ENCODE data around the gene ENO4. TPM values are rescaled to one million over a fixed set of nuclear protein-coding genes. Genes with fewer than 3 reads are reported as not detected.

ENO4 gene
- polyA plus RNA-seq, 3 donors, result not detected

DNA sequence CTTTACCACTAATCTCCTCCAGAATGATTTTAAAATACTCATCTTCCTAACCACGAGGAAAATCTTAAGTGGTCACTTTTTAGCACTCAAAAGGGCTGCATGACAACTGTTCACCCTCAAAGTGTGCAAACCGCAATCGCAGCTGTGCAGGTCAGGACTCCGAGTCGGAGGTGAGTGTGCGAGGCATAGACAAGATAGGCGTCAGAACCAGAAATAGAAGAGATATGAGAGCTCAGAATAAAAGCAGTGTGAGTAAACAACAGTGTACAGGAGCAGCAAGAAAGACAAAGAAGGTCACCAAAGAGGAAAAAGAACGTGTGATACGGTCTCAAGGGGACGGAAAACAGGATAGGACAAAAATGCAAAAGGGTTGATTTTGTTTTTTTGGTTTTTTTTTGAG is 17.5 kb upstream of the ENO4 start:
- H4K20me1 ChIP-seq (ENCODE audit: insufficient read depth, low read length), result no peaks in the 10 kb centered on the region

DNA sequence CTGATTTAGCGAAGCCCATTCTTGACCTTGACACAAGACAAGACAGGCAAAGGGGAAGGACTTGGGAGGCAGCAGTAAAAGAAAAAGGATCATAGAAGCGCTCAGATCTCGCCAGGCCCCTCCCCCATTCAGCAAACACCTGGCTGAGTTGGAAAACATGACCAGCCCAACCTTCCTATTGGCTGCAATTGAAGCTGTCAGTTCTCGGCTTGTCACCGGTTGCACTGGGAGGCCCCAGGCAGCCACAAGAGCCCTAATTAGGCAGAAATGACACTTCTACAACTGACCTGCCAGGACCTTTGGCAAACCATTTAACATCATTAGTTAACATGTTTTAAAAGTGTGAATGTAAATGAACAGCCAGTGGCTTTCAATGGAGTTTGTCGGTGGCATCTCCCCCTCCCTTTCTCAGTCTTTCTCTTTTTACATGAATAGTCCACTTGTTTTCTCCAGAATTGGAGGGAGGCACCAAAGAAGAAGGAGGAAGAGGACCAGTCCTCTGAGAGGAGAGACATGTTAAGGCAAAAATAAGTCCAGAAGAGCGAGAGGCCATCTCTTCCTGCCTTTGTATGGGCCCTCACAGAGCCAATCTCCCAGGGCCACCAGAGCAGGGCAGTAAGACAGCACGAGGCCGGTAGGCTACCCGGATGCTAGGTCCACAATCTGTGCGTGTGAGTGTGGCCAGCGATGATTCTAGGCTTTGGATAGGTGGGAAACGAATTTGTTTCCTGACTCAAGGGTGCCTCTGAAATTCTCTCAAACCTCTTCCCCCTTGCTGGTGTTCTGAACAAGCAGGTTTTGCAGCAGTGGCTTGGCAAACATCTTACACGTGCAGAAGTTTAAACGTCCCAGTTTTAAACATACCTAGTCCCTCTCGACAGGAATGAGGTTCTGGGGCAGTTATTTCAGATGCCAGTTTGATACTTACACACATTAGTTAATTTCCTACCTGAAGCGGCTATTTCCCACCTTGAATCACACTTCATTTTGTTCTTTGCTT is 15.0 kb upstream of the ENO4 start:
- Histone ChIP-seq H2AFZ (ENCODE audit: insufficient read depth, low read depth, low read length, poor library complexity, severe bottlenecking) (no peak overlapping the region), H3K4me3 (replicated peaks in 1 of 3; ENCODE audit: low read depth in 2 of 3, low read length in 3 of 3) (no peak overlapping the region), H3K4me2 (replicated peaks; ENCODE audit: extremely low read depth, low read length, poor library complexity, severe bottlenecking) (no peak overlapping the region), H3K79me2 (ENCODE audit: insufficient read depth, low read length) (no peaks in the 10 kb centered on the region), H3K36me3 (replicated peaks in 1 of 2; ENCODE audit: control insufficient read depth in 1 of 2, insufficient read depth in 2 of 2, low read length in 2 of 2) (no peaks in the 10 kb centered on the region), H3K27me3 (ENCODE audit: control insufficient read depth in 2 of 2, insufficient read depth in 2 of 2, low read length in 2 of 2) (peaks cover 0 to 9% of the 10 kb centered on the region in 2 donors), H3K9ac (ENCODE audit: insufficient read depth, low read length, poor library complexity, severe bottlenecking) (no peak overlapping the region), H3K4me1 (ENCODE audit: control insufficient read depth in 1 of 2, insufficient read depth in 2 of 2, low read length in 2 of 2) (no peaks in the 10 kb centered on the region), H3K9me3 (replicated peaks in 1 of 2; ENCODE audit: control insufficient read depth in 1 of 2, insufficient read depth in 1 of 2, low read length in 2 of 2) (no peaks in the 10 kb centered on the region), H4K20me1 (ENCODE audit: insufficient read depth, low read length) (no peaks in the 10 kb centered on the region), H3K27ac (ENCODE audit: low read depth in 1 of 2, low read length in 2 of 2) (no peak overlapping the region)
- H3K27me3 Mint-ChIP-seq (ENCODE audit: low read depth in 3 of 3), result peaks cover 6 to 9% (median 7%) of the 10 kb centered on the region in 3 donors
- H3K36me3 Mint-ChIP-seq, result no peaks in the 10 kb centered on the region
- no peak overlapping the region for H3K27ac Mint-ChIP-seq
- intact Hi-C loops (cut with micrococcal nuclease), result no loop called here
- TF ChIP-seq, protein P1, sequence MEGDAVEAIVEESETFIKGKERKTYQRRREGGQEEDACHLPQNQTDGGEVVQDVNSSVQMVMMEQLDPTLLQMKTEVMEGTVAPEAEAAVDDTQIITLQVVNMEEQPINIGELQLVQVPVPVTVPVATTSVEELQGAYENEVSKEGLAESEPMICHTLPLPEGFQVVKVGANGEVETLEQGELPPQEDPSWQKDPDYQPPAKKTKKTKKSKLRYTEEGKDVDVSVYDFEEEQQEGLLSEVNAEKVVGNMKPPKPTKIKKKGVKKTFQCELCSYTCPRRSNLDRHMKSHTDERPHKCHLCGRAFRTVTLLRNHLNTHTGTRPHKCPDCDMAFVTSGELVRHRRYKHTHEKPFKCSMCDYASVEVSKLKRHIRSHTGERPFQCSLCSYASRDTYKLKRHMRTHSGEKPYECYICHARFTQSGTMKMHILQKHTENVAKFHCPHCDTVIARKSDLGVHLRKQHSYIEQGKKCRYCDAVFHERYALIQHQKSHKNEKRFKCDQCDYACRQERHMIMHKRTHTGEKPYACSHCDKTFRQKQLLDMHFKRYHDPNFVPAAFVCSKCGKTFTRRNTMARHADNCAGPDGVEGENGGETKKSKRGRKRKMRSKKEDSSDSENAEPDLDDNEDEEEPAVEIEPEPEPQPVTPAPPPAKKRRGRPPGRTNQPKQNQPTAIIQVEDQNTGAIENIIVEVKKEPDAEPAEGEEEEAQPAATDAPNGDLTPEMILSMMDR (IDR thresholded peaks at IDR 0.05), result no peak
- peaks cover 2% of the 10 kb centered on the region for H3K4me1 Mint-ChIP-seq
- H3K4me3 Mint-ChIP-seq, result no peak overlapping the region
- DNase-seq, result no peak
- 94% methylated on average over 7 of the region's 17 CpGs for WGBS (ENCODE audit: insufficient coverage)
- no peaks in the 10 kb centered on the region for H3K9me3 Mint-ChIP-seq

More for the DNA sequence above, 17.5 kb upstream of the ENO4 start:
- no peak overlapping the region for H3K27ac Mint-ChIP-seq
- DNase-seq, result no peak
- intact Hi-C loops (cut with micrococcal nuclease), result no loop called here
- Histone ChIP-seq H3K9ac (ENCODE audit: insufficient read depth, low read length, poor library complexity, severe bottlenecking) (no peak overlapping the region), H3K4me1 (ENCODE audit: control insufficient read depth in 1 of 2, insufficient read depth in 2 of 2, low read length in 2 of 2) (no peaks in the 10 kb centered on the region), H2AFZ (ENCODE audit: insufficient read depth, low read depth, low read length, poor library complexity, severe bottlenecking) (no peak overlapping the region), H3K27ac (ENCODE audit: low read depth in 1 of 2, low read length in 2 of 2) (no peak overlapping the region), H3K27me3 (ENCODE audit: control insufficient read depth in 2 of 2, insufficient read depth in 2 of 2, low read length in 2 of 2) (peaks cover 0 to 5% of the 10 kb centered on the region in 2 donors), H3K4me2 (replicated peaks; ENCODE audit: extremely low read depth, low read length, poor library complexity, severe bottlenecking) (no peak overlapping the region), H3K36me3 (replicated peaks in 1 of 2; ENCODE audit: control insufficient read depth in 1 of 2, insufficient read depth in 2 of 2, low read length in 2 of 2) (no peaks in the 10 kb centered on the region), H3K79me2 (ENCODE audit: insufficient read depth, low read length) (no peaks in the 10 kb centered on the region), H3K4me3 (replicated peaks in 1 of 3; ENCODE audit: low read depth in 2 of 3, low read length in 3 of 3) (no peak overlapping the region), H3K9me3 (replicated peaks in 1 of 2; ENCODE audit: control insufficient read depth in 1 of 2, insufficient read depth in 1 of 2, low read length in 2 of 2) (no peaks in the 10 kb centered on the region)
- no peaks in the 10 kb centered on the region for H3K36me3 Mint-ChIP-seq
- WGBS (ENCODE audit: insufficient coverage), result 93% methylated on average over 6 of the region's 10 CpGs
- TF ChIP-seq, protein P1 (IDR thresholded peaks at IDR 0.05), result no peak
- no peaks in the 10 kb centered on the region for H3K4me1 Mint-ChIP-seq
- H3K27me3 Mint-ChIP-seq (ENCODE audit: low read depth in 3 of 3), result peaks cover 4 to 9% (median 7%) of the 10 kb centered on the region in 3 donors
- peaks cover 0 to 3% (median 0%) of the 10 kb centered on the region in 7 donors for H3K9me3 Mint-ChIP-seq
- no peak overlapping the region for H3K4me3 Mint-ChIP-seq
